ENCODE measurements around the gene RAD18. TPM values are rescaled to one million over a fixed set of nuclear protein-coding genes. Genes with fewer than 3 reads are reported as not detected.

The RAD18 gene
- total RNA-seq, 1 donor from 2014 or later: 38.3 TPM

- no peak for DNase-seq (ENCODE audit: low spot score)
These were observed 62.4 kb downstream of the RAD18 start for GRCh38 chr3:8900869-8901268.

GRCh38 chr3:8899876-8900460 is 63.3 kb downstream of the RAD18 start:
- DNase-seq (ENCODE audit: low spot score): no peak

- DNase-seq (ENCODE audit: low spot score): no peak
These were observed 67.4 kb downstream of the RAD18 start for GRCh38 chr3:8895829-8896228.

- no peak for DNase-seq (ENCODE audit: low spot score)
These were observed 70.3 kb downstream of the RAD18 start for GRCh38 chr3:8893001-8893400.

GRCh38 chr3:8891774-8892173 is 71.5 kb downstream of the RAD18 start:
- no peak for DNase-seq (ENCODE audit: low spot score)

GRCh38 chr3:8891303-8891702 is 72.0 kb downstream of the RAD18 start:
- DNase-seq (ENCODE audit: low spot score): no peak

GRCh38 chr3:8888301-8888915 is 74.9 kb downstream of the RAD18 start:
- DNase-seq (ENCODE audit: low spot score): peak; percentile 82

- peak; percentile 12 for DNase-seq (ENCODE audit: low spot score)
These were observed 75.6 kb downstream of the RAD18 start for GRCh38 chr3:8887435-8888300.

- no peak for DNase-seq (ENCODE audit: low spot score)
These were observed 76.7 kb downstream of the RAD18 start for GRCh38 chr3:8886546-8886945.

- no peak for DNase-seq (ENCODE audit: low spot score)
These were observed 77.5 kb downstream of the RAD18 start for GRCh38 chr3:8885536-8886316.

- DNase-seq (ENCODE audit: low spot score): no peak
These were observed 78.5 kb downstream of the RAD18 start for GRCh38 chr3:8884630-8885290.

GRCh38 chr3:8882642-8883041 is 80.6 kb downstream of the RAD18 start:
- no peak for DNase-seq (ENCODE audit: low spot score)

GRCh38 chr3:8882171-8882593 is 81.1 kb downstream of the RAD18 start:
- DNase-seq (ENCODE audit: low spot score): no peak

GRCh38 chr3:8879347-8879944 is 83.8 kb downstream of the RAD18 start:
- DNase-seq (ENCODE audit: low spot score): no peak

GRCh38 chr3:8875836-8876235 is 87.4 kb downstream of the RAD18 start:
- DNase-seq (ENCODE audit: low spot score): peak; percentile 69

GRCh38 chr3:8873740-8874139 is 89.5 kb downstream of the RAD18 start:
- no peak for DNase-seq (ENCODE audit: low spot score)

- DNase-seq (ENCODE audit: low spot score): no peak
These were observed 91.0 kb downstream of the RAD18 start for GRCh38 chr3:8872261-8872660.

- DNase-seq (ENCODE audit: low spot score): no peak
These were observed 92.0 kb downstream of the RAD18 start for GRCh38 chr3:8871306-8871705.

- DNase-seq (ENCODE audit: low spot score): no peak
These were observed 93.1 kb downstream of the RAD18 start for GRCh38 chr3:8870134-8870533.

- peak; percentile 15 for DNase-seq (ENCODE audit: low spot score)
These were observed 93.7 kb downstream of the RAD18 start for GRCh38 chr3:8869613-8870012.

- DNase-seq (ENCODE audit: low spot score): no peak
These were observed 94.3 kb downstream of the RAD18 start for GRCh38 chr3:8868996-8869395.

Data from umbilical cord (tissue), 2 donors.